ENCODE measurements around the gene HRG.
A peak's percentile ranks its signal among the peaks of the same experiment; 100 is the strongest.
"Not testable (repeated sequence)": the region's sequence is repeated elsewhere in the genome, so short reads cannot be mapped to it uniquely, and the experiment has no call there.

HRG gene, protein sequence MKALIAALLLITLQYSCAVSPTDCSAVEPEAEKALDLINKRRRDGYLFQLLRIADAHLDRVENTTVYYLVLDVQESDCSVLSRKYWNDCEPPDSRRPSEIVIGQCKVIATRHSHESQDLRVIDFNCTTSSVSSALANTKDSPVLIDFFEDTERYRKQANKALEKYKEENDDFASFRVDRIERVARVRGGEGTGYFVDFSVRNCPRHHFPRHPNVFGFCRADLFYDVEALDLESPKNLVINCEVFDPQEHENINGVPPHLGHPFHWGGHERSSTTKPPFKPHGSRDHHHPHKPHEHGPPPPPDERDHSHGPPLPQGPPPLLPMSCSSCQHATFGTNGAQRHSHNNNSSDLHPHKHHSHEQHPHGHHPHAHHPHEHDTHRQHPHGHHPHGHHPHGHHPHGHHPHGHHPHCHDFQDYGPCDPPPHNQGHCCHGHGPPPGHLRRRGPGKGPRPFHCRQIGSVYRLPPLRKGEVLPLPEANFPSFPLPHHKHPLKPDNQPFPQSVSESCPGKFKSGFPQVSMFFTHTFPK

DNA sequence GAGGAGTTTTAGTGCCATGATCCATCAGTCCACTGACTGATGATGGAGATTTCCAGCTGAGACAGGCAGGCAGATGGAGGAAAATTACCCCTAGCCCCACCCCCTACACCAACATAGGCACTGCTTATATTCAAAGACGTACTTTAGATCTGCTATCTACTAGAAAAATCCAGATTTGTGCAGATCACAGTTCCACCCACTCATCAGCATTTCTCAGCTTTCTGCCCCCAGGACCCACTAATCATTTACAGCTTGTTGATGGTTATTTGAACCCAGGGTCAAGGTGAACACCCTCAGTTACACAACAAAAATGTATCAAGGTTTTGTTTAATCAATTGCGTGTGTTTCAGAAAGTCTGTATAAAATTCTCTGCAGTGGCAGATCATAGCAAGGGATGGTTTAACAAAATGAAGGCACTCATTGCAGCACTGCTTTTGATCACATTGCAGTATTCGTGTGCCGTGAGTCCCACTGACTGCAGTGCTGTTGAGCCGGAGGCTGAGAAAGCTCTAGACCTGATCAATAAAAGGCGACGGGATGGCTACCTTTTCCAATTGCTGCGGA is at the start of gene HRG:
Gene HRG, plus strand, starts transcription at position 390 of the 564 bp plus-strand sequence. Its CDS starts 18 bp downstream, at position 408.
- DNase-seq (ENCODE audit: low spot score) = no peak

- no peak for DNase-seq (ENCODE audit: low spot score)
Measured at GRCh38 chr3:186616299-186616617, 49.6 kb upstream of the HRG start.

DNA sequence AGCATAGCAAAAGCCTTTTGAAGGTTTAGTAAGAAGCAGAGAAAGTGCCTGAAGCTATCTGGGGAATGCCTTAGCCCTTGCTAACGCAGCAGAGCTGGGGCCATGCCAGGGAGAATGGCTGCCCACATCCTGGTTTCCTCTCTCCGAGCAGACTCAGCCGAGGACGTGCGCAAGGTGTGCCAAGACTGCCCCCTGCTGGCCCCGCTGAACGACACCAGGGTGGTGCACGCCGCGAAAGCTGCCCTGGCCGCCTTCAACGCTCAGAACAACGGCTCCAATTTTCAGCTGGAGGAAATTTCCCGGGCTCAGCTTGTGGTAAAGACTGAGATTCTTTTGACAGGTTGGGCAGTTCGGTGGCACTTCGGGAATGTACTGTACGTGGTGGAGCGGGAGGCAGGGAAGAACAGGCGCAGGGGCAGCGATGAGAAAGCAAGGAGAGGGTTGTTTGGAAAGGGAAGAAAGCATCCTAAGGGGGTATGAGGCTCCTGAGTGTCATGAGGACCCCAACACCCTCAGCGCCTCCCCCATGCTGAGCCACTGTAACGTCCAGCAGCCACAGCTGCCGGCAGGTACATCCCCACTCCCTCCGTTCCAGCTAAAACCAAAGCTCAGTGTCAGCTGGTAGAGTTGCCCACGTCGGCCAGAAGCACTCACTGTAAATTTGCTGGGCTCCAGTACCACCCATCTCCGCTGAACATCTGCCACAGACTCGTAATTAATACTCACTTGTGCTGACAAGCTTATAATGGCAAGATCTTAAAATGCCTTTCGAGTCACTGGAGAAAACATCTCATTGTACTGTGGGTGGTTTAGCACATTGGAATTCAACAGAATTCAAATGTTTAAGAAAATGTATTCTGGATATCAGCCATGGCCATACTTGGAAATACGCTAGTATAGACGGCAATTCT is 48.5 kb upstream of the HRG start:
- DNase-seq (ENCODE audit: low spot score) = peak; percentile 93

DNA sequence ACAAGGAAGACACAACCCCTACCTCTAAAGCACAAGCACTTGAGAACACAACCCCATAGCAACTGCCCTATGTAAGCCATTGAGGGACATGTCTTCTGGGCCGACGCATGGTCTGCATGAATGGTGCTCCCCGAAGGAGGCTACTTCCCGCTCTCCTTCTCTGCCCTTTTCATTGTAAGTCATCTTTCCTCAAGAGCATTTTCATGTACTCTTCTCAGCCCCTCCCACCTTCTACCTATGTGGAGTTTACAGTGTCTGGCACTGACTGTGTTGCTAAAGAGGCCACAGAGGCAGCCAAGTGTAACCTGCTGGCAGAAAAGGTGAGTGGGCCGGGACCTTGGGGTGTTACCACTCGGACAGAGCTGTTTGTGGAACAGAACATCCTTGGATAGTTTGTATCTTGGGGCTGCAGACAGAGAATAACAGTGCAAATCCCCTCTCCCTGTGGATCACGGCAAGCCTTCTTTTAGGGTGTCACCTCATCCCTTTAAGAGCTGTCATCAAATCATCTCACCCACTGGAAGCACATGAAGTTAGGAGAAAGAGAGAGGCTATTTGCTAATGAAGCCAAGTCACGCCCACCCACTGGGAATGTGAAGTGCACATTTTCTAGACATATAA is 47.4 kb upstream of the HRG start:
- no peak for DNase-seq (ENCODE audit: low spot score)

DNA sequence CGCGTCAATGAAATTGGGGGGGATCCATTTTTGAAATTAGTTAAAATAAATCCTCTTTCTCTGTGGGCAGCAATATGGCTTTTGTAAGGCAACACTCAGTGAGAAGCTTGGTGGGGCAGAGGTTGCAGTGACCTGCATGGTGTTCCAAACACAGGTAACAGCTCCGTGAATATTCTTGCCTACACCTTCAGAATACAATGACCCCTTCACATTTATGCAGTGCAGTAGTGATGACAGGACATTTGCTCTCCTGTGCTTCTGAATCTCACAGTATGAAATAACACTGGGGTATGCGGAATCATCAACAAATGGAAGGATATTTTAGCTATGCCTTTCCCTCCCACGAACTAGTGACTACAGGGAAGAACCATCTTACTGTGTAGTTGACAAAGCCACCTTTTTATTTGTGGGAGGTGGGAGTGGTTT is 46.0 kb upstream of the HRG start:
- DNase-seq (ENCODE audit: low spot score) = no peak

DNA sequence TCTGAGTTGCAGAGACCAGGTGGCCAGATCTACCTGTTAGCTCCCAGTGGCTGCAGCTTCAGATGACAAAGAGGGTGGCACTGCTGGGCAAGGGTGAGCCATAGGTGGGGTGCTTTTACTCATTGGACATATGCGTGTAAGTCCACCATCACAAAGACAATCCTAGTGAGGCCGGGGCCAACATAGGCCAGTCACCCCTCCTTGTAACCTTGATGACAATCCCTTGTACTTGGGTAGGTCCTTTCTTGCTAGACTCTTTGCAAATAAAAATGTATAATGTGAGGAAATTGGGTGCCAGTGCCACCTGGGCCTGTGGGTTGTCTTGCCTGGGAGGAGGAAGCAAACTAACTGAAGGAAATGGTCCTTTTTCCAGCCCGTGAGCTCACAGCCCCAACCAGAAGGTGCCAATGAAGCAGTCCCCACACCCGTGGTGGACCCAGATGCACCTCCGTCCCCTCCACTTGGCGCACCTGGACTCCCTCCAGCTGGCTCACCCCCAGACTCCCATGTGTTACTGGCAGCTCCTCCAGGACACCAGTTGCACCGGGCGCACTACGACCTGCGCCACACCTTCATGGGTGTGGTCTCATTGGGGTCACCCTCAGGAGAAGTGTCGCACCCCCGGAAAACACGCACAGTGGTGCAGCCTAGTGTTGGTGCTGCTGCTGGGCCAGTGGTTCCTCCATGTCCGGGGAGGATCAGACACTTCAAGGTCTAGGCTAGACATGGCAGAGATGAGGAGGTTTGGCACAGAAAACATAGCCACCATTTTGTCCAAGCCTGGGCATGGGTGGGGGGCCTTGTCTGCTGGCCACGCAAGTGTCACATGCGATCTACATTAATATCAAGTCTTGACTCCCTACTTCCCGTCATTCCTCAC is 45.4 kb upstream of the HRG start:
- DNase-seq (ENCODE audit: low spot score) = no peak

GRCh38 chr3:186621894-186622650 is 43.7 kb upstream of the HRG start:
- no peak for DNase-seq (ENCODE audit: low spot score)

GRCh38 chr3:186622651-186623310 is 43.0 kb upstream of the HRG start:
- no peak for DNase-seq (ENCODE audit: low spot score)

GRCh38 chr3:186624598-186624997 is 41.2 kb upstream of the HRG start:
- DNase-seq (ENCODE audit: low spot score) = no peak

DNA sequence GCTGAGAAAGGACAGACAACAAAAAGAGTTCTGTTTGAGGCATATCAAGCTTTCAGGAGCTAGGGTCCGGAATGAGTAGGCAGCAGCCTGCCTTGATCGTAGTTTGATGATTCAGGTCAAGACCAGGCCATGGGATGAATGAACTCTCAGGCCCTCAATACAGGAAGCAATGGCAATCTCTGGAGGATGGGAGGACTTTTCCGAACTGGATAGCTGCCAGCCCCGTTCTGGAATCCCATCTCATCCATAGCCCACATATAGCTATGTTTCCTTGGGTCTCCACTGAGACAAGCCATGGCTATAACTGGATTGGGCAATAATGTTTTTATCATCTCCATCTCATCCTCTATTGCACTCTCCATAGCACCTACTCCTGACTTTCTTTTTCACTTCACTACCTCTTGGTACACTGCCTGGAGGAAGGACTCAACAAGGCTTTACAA is 40.2 kb upstream of the HRG start:
- no peak for DNase-seq (ENCODE audit: low spot score)

- DNase-seq (ENCODE audit: low spot score) = no peak
Measured at GRCh38 chr3:186626254-186626847, 39.5 kb upstream of the HRG start.

GRCh38 chr3:186627852-186628414 is 37.9 kb upstream of the HRG start:
- no peak for DNase-seq (ENCODE audit: low spot score)

DNA sequence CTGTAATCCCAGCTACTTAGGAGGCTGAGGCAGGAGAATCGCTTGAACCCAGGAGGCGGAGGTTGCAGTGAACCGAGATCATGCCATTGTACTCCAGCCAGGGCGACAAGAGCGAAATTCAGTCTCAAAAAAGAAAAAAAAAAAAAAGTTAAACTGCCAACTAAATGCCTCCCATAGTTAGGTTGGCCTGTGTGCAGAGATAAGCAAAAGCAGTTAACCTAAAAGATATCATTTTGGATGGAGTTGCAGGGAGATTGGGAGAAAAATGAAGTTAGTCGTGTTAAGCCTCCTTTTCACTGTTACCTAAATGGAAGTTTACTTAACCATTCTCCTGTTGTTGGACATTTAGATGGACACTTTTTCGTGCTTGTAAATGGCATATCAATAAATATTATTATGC is 37.1 kb upstream of the HRG start:
- no peak for DNase-seq (ENCODE audit: low spot score)

- no peak for DNase-seq (ENCODE audit: low spot score)
Measured at GRCh38 chr3:186630950-186631641, 34.7 kb upstream of the HRG start.

- no peak for DNase-seq (ENCODE audit: low spot score)
Measured at GRCh38 chr3:186633481-186633880, 32.3 kb upstream of the HRG start.

- DNase-seq (ENCODE audit: low spot score) = not testable (repeated sequence)
Measured at GRCh38 chr3:186634207-186634606, 31.6 kb upstream of the HRG start.

DNA sequence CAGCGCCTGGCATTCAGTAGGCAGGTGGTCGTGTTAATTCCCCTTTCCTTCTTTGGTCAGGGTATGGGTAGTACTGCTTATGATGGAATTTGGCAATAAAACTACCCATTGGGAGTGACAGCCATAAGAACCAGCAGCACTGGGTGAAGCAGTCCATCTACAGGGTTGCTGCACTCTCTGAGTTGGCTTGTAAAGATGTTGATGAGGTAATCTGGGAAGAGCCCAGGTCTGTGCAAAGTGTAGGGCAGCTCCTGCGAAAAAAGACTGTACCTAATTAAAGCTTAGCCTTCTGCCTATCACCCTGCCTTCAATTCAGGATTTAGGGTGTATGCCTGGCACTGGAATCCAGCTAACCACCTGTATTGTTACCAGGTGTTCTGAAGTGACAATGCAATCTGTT is 30.3 kb upstream of the HRG start:
- DNase-seq (ENCODE audit: low spot score) = no peak

DNA sequence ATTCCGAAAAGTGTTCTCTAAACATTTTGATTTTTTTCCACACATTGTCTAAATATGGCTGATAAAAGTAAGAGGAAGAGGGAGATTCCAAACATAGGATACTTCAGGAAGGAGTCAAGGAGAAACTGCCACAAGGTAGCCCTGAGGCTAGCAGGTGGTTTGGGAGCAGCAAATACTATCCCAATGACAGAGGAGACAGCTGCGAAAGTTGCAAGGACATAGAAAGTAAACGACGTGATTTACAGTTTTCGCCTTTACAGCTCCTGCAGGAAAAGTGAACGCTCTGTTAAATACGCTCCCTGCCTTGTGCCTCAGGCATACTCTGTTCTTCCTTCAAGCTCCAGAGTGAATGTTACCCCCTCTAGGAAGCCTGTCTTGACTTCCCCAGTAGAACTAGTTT is 29.3 kb upstream of the HRG start:
- DNase-seq (ENCODE audit: low spot score) = no peak
